ENCODE results near the gene KCNQ1. TPM values are rescaled to one million over a fixed set of nuclear protein-coding genes. Genes with fewer than 3 reads are reported as not detected.

Gene KCNQ1
- total RNA-seq, 3 donors from 2014 or later: 3.6 to 6.2 (median 5.1) TPM

DNA sequence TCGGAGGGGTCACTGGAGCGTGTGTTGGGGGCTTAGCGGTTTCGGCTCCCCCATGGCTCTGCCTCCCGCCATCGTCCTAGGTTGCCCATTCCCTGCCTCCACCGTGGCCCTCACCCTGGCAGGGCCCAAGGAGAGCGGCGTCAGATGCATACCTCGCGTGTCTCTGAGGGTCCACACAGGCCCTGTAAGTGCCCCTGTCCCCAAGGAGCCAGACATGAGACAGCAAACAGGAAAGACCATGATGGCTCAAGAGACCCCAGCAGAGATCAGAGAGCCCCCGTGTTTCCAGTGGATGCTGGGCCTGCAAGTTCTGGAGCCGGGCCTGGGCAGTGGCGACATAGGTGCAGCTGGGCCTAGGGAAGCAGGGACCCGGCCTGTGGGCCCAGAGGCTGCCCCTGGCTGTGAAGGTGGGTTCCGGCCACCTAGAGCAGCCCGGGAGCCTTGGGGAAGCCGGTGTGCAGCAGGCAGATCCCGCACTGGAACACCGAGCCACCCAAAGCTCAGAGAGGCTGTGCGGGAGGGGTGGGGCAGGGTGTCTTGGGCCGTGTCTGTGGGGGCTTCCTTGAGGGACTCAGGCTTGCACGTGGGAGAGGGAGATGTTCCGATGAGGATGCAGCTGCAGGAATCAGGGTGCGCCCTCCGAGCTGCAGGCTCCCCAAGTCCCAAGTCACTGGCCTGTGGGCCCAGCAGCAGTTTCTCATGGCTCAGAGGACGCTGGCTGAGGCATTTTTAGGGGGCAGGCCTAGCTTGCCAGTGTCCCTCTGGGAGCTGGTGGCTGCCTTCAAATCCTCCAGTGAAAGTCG is 128.6 kb downstream of the KCNQ1 start:
- DNase-seq (ENCODE audit: low spot score in 2 of 2): peak in 1 of 2 donors; percentile 17
- TF ChIP-seq, protein P1, sequence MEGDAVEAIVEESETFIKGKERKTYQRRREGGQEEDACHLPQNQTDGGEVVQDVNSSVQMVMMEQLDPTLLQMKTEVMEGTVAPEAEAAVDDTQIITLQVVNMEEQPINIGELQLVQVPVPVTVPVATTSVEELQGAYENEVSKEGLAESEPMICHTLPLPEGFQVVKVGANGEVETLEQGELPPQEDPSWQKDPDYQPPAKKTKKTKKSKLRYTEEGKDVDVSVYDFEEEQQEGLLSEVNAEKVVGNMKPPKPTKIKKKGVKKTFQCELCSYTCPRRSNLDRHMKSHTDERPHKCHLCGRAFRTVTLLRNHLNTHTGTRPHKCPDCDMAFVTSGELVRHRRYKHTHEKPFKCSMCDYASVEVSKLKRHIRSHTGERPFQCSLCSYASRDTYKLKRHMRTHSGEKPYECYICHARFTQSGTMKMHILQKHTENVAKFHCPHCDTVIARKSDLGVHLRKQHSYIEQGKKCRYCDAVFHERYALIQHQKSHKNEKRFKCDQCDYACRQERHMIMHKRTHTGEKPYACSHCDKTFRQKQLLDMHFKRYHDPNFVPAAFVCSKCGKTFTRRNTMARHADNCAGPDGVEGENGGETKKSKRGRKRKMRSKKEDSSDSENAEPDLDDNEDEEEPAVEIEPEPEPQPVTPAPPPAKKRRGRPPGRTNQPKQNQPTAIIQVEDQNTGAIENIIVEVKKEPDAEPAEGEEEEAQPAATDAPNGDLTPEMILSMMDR (IDR thresholded peaks at IDR 0.05): no peak
- no peak for TF ChIP-seq POLR2AphosphoS5 (IDR thresholded peaks at IDR 0.05)
- TF ChIP-seq POLR2A (IDR thresholded peaks at IDR 0.05): no peak
- intact Hi-C loops (cut with DNase I; ENCODE audit: low total_unique reads): no loop called here
- no peaks in the 10 kb centered on the region for H3K4me1 ChIP-seq
- no peaks in the 10 kb centered on the region for H3K9me3 ChIP-seq
- no peak overlapping the region for H3K4me3 ChIP-seq
- H3K36me3 ChIP-seq: no peaks in the 10 kb centered on the region
- H3K27me3 ChIP-seq: no peaks in the 10 kb centered on the region
- H3K27ac ChIP-seq: no peak overlapping the region

DNA sequence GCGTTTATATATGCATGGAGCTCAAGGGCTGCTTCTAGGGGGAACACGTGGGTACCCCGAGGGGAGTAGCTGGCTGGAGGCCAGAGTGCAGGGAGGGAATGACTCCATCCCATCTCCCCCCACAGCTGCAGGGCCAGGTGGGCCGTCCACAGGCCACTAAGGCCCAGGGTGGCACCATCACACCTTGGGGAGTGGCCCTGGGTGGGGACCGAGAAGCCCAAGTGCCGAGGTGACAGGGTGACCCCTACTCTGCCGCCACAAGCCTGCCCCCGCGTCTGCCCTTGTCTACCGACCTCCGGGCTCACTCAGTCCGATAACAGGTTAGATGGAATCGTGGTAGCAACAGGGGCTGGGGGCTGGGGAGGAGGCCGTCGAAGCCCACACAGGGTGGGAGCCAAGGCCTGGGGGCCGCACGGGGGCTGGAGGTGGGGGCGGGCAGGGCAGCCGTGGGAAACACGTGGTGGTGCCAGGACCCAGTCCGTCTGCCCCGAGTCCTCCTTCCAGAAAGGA is 129.3 kb downstream of the KCNQ1 start:
- H3K4me1 ChIP-seq: no peaks in the 10 kb centered on the region
- intact Hi-C loops (cut with DNase I; ENCODE audit: low total_unique reads): no loop called here
- H3K36me3 ChIP-seq: no peaks in the 10 kb centered on the region
- H3K9me3 ChIP-seq: no peaks in the 10 kb centered on the region
- H3K4me3 ChIP-seq: no peak overlapping the region
- H3K27ac ChIP-seq: peak overlapping the region; percentile 29 to 68
- H3K27me3 ChIP-seq: no peaks in the 10 kb centered on the region
- DNase-seq (ENCODE audit: low spot score in 2 of 2): peak in 1 of 2 donors; percentile 39
- TF ChIP-seq POLR2A (IDR thresholded peaks at IDR 0.05): no peak
- TF ChIP-seq, protein P1 (IDR thresholded peaks at IDR 0.05): no peak
- no peak for TF ChIP-seq POLR2AphosphoS5 (IDR thresholded peaks at IDR 0.05)

DNA sequence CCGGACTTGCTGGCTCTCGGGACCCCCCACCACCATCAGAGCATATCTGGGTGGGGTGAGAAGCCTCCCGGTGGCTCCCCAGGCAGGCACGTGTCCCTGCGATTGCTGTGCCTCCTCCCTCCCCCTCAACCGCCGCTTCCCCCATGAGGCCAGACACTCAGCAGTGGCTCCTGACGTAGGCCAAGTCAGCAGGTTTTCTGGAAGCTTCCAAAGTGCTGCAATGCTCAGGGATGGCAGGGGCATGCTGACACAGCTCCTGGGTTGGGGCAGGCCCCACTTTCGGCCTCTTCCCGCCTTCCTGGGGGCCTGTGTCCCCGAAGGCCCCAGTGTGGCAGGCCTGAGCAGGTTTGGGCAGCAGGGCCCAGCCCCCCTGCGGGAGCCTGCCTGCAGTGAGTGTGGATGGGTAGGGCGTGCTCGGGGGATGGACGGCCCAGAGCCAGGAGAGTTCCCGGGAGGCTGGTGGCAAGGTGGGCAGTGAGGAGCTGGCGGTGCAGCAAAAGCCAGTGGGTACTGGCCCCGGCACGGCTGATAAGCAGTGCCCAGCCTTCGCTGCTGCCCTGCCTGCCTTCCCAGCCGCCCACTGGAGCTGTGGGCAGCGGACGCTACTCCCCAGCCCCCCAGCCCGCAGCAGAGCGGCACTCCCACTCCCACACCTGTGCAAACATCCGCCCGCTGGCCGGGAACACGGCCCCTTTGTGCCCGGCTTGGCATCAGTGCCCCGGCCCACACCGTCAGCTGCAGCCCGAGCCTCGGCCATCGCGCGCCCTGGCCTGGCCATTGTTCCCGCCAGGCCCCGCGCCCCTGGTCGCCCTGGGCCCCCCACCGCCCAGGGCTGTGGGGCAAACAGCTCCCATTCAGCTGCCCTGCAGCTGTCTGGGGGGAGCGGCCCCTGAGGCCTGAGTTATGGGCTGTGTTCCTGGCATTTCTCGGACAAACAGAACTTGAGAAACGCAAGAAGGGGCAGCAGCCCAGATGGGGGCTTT is 130.0 kb downstream of the KCNQ1 start:
- Histone ChIP-seq H3K4me3 (peak overlapping the region in 1 of 3 donors; percentile 35), H3K27me3 (no peaks in the 10 kb centered on the region), H3K27ac (peak overlapping the region; percentile 33 to 68), H3K4me1 (no peaks in the 10 kb centered on the region), H3K9me3 (no peaks in the 10 kb centered on the region), H3K36me3 (no peaks in the 10 kb centered on the region)
- intact Hi-C loops (cut with DNase I; ENCODE audit: low total_unique reads): loop anchor here (5.0 kb wide), 1 partner anchor 1828 kb away; the partner anchor contains the start of gene TALDO1
- TF ChIP-seq POLR2A (IDR thresholded peaks at IDR 0.05): no peak
- TF ChIP-seq, protein P1 (IDR thresholded peaks at IDR 0.05): no peak
- no peak for TF ChIP-seq POLR2AphosphoS5 (IDR thresholded peaks at IDR 0.05)
- DNase-seq (ENCODE audit: low spot score in 2 of 2): peak; percentile 40 to 69

DNA sequence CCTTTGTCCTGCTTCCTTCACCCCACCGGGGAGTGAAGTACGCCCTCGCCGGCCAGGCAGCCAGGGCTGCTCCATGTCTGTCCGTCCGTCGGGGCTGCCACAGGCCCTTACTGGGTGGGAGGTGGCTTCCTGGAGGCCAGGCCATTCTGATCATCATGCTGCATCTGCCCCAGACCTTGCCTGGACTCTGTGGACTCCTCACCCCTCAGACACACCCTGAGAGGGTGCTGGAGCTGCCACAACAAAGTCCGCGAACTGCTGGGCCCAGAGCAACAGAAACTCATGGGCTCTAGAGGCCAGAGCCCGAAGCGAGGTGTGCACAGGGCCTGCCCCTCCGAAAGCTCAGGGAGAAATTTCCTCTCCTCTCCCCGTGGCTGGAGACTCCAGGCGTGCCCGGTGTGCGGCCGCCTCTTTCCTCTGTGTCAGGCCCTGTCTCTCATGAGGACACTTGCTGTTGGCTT is 130.8 kb downstream of the KCNQ1 start:
- H3K9me3 ChIP-seq: no peaks in the 10 kb centered on the region
- H3K27ac ChIP-seq: peak overlapping the region in 1 of 2 donors; percentile 68
- intact Hi-C loops (cut with DNase I; ENCODE audit: low total_unique reads): loop anchor here (5.0 kb wide), 1 partner anchor 1828 kb away; the partner anchor contains the start of gene TALDO1
- TF ChIP-seq POLR2AphosphoS5 (IDR thresholded peaks at IDR 0.05) (no peak), POLR2A (IDR thresholded peaks at IDR 0.05) (no peak)
- TF ChIP-seq, protein P1 (IDR thresholded peaks at IDR 0.05): no peak
- no peaks in the 10 kb centered on the region for H3K27me3 ChIP-seq
- H3K4me3 ChIP-seq: no peak overlapping the region
- H3K4me1 ChIP-seq: no peaks in the 10 kb centered on the region
- no peaks in the 10 kb centered on the region for H3K36me3 ChIP-seq
- peak in 1 of 2 donors; percentile 41 for DNase-seq (ENCODE audit: low spot score in 2 of 2)
